AG09309 (cell line): Measurements from ENCODE around the gene CDH13.
A peak's percentile ranks its signal among the peaks of the same experiment; 100 is the strongest.

Source experiments
- DNase-seq: peaks from one replicate; pipeline ENCODE4 v3.0.0-alpha.2; 2010; ENCODE audit warnings: low read depth
- H3K4me3 ChIP-seq: 2 replicates; pipeline ENCODE4 v1.5.1; 2011; ENCODE audit warnings: mild to moderate bottlenecking, low read depth, low read length, moderate library complexity; ENCODE audit not compliant: control insufficient read depth
- TF ChIP-seq, protein P1 (sequence below): IDR thresholded peaks from 2 replicates; pipeline ENCODE4 v1.5.1; 2011; ENCODE audit warnings: mild to moderate bottlenecking, low read depth, low read length, inconsistent platforms; ENCODE audit not compliant: insufficient read depth, control insufficient read depth; ENCODE audit errors: missing control alignments

The CDH13 gene

DNA sequence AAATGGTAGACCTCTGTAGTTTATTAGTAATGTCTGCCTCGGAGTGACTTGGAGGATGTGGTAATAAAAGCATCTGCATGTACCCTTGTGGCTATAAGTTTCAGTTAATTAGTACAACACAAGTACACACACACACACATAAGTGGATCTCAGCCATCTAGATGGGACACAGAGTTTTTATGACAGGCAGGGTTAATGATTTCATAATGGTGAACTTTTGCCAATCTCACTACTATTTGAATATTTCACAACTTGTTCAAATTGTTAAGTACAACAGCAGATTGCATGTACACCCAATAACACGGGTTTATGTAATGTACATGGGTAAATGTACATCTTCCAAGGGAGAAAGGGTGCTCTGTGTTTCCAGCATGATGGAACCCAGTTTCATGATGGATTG lies 669.7 kb downstream of the CDH13 start:
- no peak overlapping the region for H3K4me3 ChIP-seq
- TF ChIP-seq, protein P1, sequence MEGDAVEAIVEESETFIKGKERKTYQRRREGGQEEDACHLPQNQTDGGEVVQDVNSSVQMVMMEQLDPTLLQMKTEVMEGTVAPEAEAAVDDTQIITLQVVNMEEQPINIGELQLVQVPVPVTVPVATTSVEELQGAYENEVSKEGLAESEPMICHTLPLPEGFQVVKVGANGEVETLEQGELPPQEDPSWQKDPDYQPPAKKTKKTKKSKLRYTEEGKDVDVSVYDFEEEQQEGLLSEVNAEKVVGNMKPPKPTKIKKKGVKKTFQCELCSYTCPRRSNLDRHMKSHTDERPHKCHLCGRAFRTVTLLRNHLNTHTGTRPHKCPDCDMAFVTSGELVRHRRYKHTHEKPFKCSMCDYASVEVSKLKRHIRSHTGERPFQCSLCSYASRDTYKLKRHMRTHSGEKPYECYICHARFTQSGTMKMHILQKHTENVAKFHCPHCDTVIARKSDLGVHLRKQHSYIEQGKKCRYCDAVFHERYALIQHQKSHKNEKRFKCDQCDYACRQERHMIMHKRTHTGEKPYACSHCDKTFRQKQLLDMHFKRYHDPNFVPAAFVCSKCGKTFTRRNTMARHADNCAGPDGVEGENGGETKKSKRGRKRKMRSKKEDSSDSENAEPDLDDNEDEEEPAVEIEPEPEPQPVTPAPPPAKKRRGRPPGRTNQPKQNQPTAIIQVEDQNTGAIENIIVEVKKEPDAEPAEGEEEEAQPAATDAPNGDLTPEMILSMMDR: no peak
- no peak for DNase-seq

DNA sequence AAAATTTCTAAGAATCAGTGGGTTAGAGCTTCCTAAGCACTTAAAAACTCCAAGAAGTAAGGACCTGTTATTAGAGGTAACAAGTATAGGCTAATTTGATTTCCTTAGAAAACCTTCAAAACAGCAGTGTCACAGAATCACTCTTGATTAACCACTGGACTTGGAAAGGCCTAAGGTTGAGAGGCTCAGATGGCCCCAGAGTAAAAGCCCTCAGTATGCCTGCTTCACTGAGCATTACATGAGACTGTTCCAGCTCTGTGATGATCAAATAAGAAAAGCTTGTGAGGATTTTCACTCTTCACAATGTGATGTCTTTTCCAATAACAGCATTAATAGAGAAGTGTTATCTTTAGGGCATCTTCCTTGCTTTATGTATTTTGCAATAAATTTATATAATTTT lies 671.8 kb downstream of the CDH13 start:
- no peak for DNase-seq
- TF ChIP-seq, protein P1: no peak
- H3K4me3 ChIP-seq: no peak overlapping the region

DNA sequence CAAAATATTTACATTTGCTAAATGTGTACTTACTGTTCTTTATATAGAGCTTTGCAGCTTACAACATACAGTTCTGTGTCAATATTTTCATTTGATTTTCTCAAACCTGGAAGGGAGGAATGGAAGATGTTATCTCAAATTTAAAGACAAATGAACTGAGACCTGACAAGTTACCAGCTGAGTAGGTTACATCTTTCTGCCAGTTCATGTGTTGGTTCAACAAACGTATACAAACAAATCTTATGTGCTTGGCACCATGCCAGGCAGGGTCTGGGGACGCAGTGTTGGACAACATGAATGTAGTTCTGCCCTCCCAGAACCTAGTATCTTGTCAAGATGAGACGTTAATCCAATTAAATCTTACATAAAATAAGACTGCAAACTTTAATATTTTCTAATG lies 673.6 kb downstream of the CDH13 start:
- TF ChIP-seq, protein P1: no peak
- H3K4me3 ChIP-seq: no peak overlapping the region
- no peak for DNase-seq

DNA sequence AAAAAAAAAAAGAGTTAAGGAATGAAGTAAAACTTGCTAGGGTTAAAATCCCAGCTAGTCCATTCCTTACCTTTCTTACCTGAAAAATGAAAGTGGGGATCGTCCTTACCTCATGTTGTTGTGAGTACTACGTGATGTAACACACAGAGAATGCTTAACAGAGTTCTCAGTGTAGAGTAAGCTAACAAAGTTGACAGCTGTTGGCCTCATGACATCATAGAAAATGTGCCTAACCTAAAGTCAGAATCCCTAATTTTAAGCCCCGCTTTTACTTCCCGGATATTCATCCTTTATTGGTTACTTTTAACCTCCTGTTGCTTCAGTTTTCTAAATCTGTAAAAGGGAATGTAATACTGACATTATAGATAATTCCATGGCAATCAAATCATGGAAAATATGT lies 675.2 kb downstream of the CDH13 start:
- no peak overlapping the region for H3K4me3 ChIP-seq
- DNase-seq: no peak
- TF ChIP-seq, protein P1: no peak

DNA sequence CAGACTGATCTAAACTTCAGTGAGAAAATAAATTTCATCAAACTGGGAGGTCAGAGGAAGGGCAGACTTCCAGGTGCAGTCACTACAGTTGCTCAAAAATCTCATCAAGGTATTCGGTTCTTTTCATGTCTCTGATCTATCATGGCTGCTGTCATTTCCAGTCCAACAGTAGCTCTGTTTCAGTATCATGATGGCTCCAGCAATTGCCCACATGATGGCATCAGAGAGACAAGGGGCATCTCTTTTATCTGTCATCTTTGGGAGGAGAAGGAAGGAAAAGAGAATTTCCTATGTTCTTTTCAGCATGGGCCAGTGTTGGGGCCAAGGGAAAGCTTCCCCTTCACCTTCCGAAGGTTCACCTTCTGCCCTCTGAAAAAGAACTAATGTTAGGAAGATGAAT lies 676.1 kb downstream of the CDH13 start:
- no peak overlapping the region for H3K4me3 ChIP-seq
- TF ChIP-seq, protein P1: no peak
- DNase-seq: no peak

DNA sequence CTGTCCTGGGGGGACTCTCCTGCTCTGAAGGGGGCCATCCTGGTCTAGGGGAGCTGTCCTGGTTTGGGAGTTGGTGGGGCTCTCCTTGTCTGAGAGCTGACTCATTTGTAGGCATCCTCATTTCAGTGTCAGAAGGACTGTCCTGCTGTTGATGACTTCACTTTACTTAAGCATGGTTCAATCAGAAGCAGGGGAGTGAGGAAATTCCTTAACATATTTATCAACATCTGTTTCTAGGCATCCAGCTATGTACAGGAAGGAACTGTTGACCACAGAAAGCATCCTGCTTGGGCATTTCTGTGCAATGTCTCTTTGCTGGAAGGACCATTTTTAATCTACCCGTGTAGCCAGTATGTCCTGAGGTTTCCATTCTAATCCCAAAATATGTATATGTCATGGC lies 678.3 kb downstream of the CDH13 start:
- DNase-seq: peak; percentile 77
- TF ChIP-seq, protein P1: no peak
- no peak overlapping the region for H3K4me3 ChIP-seq
